ENCODE measurements around the gene SLC35F1.

DNA sequence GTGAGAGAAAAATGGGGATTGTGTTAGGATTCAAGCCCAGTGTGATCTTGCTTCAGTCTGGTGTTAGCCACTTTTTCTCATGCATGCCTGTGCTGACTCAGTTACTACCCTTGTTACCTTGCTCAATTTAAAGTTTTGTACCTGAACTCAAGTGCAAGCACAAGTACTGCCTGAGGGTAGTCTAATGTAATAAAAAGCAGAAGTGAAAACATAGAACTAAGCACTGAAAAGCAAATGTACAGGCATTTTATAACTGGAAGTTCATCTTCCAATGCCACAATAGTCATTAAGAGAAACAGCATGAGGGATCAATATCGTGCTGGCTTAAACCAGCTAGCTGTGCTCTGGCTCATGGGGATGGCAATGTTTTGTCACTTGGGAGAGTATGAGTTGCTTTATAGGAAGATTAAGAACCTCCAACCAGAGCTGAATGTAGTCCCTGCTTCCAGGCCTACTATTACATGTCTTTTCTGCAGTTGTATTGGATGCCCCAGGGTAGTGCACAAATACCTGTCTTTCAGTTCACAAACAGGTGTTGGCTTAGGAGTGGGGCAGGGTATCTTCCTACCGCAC, 48.7 kb downstream of the SLC35F1 start:
- TF ChIP-seq, protein P1, sequence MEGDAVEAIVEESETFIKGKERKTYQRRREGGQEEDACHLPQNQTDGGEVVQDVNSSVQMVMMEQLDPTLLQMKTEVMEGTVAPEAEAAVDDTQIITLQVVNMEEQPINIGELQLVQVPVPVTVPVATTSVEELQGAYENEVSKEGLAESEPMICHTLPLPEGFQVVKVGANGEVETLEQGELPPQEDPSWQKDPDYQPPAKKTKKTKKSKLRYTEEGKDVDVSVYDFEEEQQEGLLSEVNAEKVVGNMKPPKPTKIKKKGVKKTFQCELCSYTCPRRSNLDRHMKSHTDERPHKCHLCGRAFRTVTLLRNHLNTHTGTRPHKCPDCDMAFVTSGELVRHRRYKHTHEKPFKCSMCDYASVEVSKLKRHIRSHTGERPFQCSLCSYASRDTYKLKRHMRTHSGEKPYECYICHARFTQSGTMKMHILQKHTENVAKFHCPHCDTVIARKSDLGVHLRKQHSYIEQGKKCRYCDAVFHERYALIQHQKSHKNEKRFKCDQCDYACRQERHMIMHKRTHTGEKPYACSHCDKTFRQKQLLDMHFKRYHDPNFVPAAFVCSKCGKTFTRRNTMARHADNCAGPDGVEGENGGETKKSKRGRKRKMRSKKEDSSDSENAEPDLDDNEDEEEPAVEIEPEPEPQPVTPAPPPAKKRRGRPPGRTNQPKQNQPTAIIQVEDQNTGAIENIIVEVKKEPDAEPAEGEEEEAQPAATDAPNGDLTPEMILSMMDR (optimal IDR thresholded peaks at IDR 0.05 in 1 of 3, IDR thresholded peaks at IDR 0.05 in 1 of 3, conservative IDR thresholded peaks at IDR 0.05 in 1 of 3; ENCODE audit: extremely low read depth in 1 of 3, insufficient read depth in 2 of 3, low read length in 3 of 3) = no peak
- no peak for TF ChIP-seq EZH2 (IDR thresholded peaks at IDR 0.05; ENCODE audit: low read length)
